Bronchial epithelial cell (primary cell): ENCODE results near the gene IDH2. TPM values are rescaled to one million over a fixed set of nuclear protein-coding genes. Genes with fewer than 3 reads are reported as not detected.

Source experiments
- DNase-seq: peaks from one replicate; pipeline ENCODE4 v3.0.0-alpha.2; 2010; ENCODE audit warnings: low read depth
- FAIRE-seq: peaks from 2 replicates; lab custom pipeline; 2011; peaks lifted over from hg19 to GRCh38; lab: Jason Lieb, UNC
- H3K27me3 ChIP-seq: 2 replicates; pipeline ENCODE4 v1.5.1; 2011; ENCODE audit warnings: low read length; ENCODE audit not compliant: control insufficient read depth, insufficient read depth
- H3K36me3 ChIP-seq: 2 replicates; pipeline ENCODE4 v1.5.1; 2011; ENCODE audit warnings: low read length; ENCODE audit not compliant: control insufficient read depth, insufficient read depth
- H3K4me3 ChIP-seq: 2 replicates; pipeline ENCODE4 v1.5.1; 2011; ENCODE audit warnings: mild to moderate bottlenecking, low read depth, low read length, control low read depth
- CTCF ChIP-seq: IDR thresholded peaks from 2 replicates; pipeline ENCODE4 v1.5.1; 2011; ENCODE audit warnings: mild to moderate bottlenecking, moderate library complexity, low read length, control low read depth, inconsistent platforms; ENCODE audit not compliant: insufficient read depth, severe bottlenecking
- total RNA-seq: library from RNA; depleted of rRNA; stranded (reverse); fragments of >200 nt; gene quantifications from 2 replicates; pipeline ENCODE4 v1.2.1, GENCODE V29; 2014

IDH2 gene
- total RNA-seq, 1 donor from 2014 or later: 29.5 TPM

- no peak for FAIRE-seq
- TF ChIP-seq CTCF: no peak
These were observed 29.6 kb upstream of the IDH2 start for GRCh38 chr15:90131848-90132247.

DNA sequence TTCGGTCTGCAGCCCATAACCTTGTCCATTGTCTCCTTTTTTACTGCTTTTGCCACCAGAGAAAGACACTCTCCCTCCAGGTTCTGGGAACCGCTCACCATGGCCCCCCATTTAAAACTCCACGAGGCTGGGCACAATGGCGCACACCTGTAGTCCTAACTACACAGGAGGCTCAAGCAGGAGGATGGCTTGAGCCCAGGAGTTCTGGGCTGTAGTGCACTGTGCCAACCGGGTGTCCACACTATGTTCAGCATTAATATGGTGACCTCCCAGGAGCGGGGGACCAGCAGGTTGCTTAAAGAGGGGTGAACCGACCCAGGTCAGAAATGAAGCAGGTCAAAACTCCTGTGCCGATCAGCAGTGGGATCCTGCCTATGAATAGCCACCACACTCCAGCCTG lies 28.0 kb upstream of the IDH2 start:
- Histone ChIP-seq H3K27me3 (peaks cover 2% of the 10 kb centered on the region), H3K4me3 (no peak overlapping the region), H3K36me3 (no peaks in the 10 kb centered on the region)
- FAIRE-seq: no peak
- TF ChIP-seq CTCF: no peak
- no peak for DNase-seq

More at GRCh38 chr15:90131848-90132247, 29.6 kb upstream of the IDH2 start:
- Histone ChIP-seq H3K36me3 (no peaks in the 10 kb centered on the region), H3K4me3 (no peak overlapping the region), H3K27me3 (peaks cover under 1% of the 10 kb centered on the region)
- DNase-seq: no peak

GRCh38 chr15:90126596-90127435 lies 24.5 kb upstream of the IDH2 start:
- no peak for FAIRE-seq

GRCh38 chr15:90126022-90126421 lies 23.8 kb upstream of the IDH2 start:
- FAIRE-seq (no peak), DNase-seq (no peak)
- H3K4me3 ChIP-seq: no peak overlapping the region
- no peaks in the 10 kb centered on the region for H3K36me3 ChIP-seq
- H3K27me3 ChIP-seq: peaks cover 2% of the 10 kb centered on the region
- TF ChIP-seq CTCF: no peak

More at GRCh38 chr15:90126596-90127435, 24.5 kb upstream of the IDH2 start:
- no peaks in the 10 kb centered on the region for H3K36me3 ChIP-seq
- TF ChIP-seq CTCF: no peak
- DNase-seq: no peak
- peaks cover 2% of the 10 kb centered on the region for H3K27me3 ChIP-seq
- no peak overlapping the region for H3K4me3 ChIP-seq

GRCh38 chr15:90124507-90124906 lies 22.2 kb upstream of the IDH2 start:
- Histone ChIP-seq H3K27me3 (peaks cover 2% of the 10 kb centered on the region), H3K4me3 (no peak overlapping the region), H3K36me3 (no peaks in the 10 kb centered on the region)
- no peak for TF ChIP-seq CTCF
- DNase-seq (no peak), FAIRE-seq (no peak)
